NCI-H1694 (cell line): ENCODE measurements around the gene MFSD2A.
"Not testable (repeated sequence)": the region's sequence is repeated elsewhere in the genome, so short reads cannot be mapped to it uniquely, and the experiment has no call there.

Experiments used
- DNase-seq: peaks from one replicate; lab custom pipeline; 2025; lab: John Stamatoyannopoulos, UW

MFSD2A gene

GRCh38 chr1:39969048-39969447 is 14.1 kb downstream of the MFSD2A start:
- DNase-seq, result no peak

DNA sequence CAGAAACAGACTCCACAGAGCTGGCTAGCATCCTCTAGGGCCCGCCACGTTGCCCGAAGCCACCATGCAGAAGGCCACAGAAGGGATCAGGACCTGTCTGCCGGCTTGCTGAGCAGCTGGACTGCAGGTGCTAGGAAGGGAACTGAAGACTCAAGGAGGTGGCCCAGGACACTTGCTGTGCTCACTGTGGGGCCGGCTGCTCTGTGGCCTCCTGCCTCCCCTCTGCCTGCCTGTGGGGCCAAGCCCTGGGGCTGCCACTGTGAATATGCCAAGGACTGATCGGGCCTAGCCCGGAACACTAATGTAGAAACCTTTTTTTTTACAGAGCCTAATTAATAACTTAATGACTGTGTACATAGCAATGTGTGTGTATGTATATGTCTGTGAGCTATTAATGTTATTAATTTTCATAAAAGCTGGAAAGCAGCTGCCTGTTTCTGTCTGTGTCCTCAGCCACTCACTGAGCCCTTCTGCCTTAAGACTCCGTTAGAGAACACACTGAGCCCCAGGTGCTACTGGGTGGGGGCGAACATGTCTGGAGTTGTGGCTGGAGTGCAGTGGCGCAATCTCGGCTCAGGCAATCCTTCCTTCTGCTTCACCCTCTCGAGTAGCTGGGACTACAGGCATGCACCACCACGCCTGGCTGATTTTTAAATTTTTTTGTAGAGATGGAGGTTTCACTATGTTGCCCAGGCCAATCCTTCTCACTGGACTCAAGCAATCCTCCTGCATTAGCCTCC is 14.8 kb downstream of the MFSD2A start:
- DNase-seq, result no peak

- DNase-seq, result no peak
These were observed 15.3 kb downstream of the MFSD2A start for GRCh38 chr1:39970274-39970673.

DNA sequence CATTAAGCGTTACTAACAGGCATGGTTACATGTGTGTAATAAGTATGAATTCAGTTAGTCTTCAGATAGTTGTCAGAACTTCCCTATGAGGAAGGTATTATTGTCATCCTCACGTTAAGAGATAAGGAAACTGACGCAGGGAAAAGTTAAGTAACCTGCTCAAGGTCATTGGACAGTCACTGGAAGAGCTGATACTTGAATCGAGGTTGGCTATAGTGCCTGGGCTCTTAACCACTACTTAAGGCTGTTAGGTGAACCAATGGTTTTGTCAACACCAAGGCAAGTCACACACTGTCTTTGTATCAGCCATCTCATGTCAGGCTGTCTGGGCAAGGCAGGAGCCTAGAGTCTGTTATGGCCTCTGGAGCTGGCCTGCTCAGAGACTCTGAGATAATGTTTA is 16.2 kb downstream of the MFSD2A start:
- DNase-seq, result peak; percentile 74

DNA sequence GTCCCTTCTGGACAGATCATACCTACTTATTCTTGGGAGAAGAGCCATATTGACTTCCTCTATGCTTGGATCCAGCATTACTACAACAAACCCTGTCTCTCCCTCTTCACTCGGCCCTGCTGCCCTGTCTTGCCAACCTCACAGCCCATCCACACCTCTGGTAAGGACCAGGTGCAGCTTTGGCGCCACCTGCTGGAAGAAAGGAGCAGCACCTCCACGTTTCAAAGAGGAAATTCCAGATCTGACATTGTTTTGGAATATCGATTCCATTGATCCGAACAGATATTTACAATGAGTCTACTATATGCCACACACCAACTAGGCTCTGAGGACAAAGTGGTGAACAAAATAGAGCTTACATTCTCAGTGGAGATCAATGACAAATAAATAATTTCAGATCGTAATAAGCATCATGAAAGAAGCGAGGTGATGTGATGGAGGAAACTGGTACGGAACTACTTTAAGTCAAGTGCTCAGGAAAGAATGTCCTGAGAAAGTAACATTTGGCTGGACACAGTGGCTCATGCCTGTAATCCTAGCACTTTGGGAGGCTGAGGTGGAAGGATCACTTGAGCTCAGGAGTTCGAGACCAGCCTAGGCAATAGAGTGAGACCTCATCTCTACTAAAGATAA is 18.7 kb downstream of the MFSD2A start:
- DNase-seq, result peak; percentile 70

DNA sequence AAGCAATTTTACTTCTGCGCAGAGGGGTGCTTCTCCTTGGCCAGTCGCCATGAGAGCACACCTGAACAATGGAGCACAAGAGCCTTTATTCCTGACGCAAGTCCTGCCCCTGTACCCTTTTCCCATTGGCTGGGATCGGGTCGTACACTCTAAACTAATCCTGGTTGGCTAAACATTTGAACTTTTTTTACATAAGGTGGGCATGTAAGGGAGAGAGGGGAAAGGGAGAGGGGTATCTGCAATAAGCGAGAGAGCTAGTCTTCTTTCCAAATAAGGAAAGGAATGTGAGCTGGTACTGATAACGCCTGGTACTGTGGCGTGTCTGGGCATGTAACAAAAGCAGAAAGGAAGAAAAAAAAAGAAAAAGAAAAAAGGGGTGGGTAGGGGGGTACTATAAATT is 21.8 kb downstream of the MFSD2A start:
- no peak for DNase-seq

DNA sequence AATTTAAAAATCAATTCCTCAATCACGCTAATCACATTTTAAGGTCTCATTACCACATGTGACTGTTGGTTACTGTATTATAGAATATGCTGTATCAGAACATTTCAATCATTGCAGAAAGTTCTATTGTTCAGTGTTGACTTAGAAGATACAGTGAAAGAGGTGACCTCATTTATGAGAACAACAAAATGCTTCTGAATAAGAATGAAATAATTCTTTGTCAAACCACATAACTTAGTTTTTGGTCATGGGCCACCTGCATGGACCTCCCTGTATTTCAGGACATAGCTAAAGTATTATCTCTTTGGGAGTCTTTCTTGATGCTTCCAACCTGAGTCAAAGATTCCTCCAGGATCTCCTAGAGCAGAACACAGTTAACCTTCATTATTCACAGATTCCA is 22.3 kb downstream of the MFSD2A start:
- no peak for DNase-seq

DNA sequence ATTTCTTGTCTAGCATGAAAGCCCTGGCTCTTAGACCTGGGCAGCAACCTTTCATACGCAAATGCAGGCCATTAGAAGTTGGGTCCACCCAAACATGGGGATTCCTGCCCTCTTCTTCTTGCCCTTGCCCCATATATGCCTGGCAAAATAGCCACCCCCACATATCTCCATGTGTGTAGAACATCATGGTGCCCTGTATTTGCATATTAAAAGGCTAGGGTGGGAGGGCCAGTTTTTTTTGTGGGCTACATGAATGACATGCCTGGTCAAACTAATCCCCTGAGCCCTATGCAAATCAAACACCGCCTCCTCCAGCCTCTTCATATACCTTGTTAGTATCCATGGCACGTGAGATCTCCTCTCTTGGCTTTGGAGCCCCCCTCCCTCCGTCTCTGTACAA is 24.7 kb downstream of the MFSD2A start:
- DNase-seq, result no peak

DNA sequence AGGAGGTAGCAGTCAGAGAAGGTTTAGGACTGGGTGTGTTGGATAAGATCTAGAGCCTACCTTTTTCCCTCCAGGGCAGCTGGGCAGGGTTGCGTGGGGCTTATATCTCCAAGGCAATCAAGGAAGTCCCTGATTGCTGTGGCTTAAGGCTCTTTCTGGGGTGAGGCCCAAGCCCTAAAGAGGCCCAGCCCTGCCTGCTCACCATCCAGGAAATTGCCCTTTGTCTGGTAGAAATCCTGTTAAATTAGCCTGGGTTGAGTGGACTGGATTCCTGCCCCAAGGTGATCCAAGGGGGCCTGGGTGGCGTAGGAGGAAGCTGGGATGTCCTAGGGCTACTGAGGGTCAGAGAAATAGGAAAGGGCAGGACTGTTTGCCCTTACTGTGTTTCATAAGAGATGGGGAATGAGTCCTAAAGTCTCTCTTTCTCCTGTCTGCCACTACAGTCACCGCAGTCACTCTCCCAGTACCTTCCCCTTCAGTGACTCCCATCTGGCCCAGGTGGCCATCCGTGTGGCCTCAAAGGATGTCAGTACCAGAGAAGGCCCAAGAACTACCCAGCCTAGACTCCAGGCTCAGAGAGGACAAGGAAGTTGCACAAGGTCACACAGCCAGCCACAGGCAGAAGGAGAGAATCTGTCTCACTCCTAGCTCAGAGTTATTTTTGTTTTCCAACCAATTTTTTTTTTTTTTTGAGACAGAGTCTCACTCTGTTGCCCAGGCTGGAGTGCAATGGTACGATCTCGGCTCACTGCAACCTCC is 25.8 kb downstream of the MFSD2A start:
- DNase-seq, result no peak

DNA sequence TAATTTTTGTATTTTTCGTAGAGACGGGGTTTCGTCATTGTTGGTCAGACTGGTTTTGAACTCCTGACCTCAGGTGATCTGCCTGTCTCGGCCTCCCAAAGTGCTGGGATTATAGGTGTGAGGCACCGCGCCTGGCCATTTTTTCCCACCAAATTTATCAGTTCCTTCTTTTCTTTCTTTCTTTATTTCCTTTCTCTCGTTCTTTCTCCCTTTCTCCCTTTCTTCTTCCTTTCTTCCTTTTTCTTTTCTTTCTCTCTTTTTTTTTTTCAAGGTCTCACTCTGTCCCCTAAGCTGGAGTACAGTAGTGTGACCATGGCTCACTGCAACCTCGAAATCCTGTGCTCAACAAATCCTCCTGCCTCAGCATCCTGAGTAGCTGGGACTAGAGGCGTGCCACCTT is 26.4 kb downstream of the MFSD2A start:
- no peak for DNase-seq

- no peak for DNase-seq
These were observed 27.0 kb downstream of the MFSD2A start for GRCh38 chr1:39981945-39982344.

DNA sequence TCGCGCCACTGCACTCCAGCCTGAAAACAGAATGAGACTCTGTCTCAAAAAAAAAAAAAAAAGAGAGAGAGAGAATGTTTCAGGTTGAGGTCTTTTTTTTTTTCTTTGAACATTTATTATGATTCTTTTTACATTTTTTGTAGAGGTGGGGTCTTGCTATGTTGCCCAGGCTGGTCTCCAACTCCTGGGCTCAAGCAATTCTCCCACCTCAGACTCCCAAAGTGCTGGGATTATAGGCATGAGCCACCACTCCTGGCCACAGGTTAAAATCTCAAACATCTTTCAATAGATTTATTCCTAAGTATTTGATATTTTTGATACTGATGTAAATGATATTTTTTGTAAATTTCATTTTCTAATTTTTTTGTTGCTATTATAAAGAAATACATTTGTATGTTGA is 29.5 kb downstream of the MFSD2A start:
- DNase-seq, result not testable (repeated sequence)

GRCh38 chr1:39984951-39985350 is 30.0 kb downstream of the MFSD2A start:
- DNase-seq, result no peak

DNA sequence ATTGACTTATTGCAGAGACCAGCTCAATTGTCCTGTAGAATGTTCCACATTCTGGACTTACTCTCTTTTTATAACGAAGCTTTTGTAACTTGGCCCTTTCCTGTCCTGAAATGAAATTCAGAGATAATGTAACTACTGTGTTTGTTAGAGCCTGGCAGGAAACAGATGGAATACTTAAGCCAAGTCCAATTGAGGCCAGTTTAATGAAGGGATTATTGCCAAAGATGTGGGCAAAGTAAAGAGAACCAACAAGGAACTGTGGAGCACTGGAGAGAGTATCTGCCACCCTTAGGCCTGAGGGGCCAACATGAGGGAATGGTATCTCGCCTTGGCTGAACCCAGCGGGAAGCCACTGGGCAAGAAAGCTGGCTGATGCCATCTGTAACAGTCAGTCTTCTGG is 32.9 kb downstream of the MFSD2A start:
- no peak for DNase-seq

GRCh38 chr1:39988618-39989343 is 33.8 kb downstream of the MFSD2A start:
- DNase-seq, result no peak

DNA sequence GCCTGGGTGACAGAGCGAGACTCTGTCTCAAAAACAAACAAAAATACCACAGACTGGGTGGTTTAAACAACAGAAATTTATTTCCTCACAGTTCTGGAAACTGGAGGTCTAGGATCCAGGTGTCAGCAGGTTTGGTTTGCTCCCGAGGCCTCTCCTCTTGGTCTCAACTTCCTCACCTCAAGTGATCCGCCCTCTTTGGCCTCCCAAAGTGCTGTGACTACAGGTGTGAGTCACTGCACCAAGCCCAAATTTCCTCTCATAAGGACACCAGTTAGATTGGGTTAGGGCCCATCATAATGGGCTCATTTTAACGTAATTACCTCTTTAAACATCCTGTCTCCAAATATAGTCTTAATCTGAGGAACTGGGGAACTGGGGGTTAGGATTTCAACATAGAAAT is 35.5 kb downstream of the MFSD2A start:
- no peak for DNase-seq

DNA sequence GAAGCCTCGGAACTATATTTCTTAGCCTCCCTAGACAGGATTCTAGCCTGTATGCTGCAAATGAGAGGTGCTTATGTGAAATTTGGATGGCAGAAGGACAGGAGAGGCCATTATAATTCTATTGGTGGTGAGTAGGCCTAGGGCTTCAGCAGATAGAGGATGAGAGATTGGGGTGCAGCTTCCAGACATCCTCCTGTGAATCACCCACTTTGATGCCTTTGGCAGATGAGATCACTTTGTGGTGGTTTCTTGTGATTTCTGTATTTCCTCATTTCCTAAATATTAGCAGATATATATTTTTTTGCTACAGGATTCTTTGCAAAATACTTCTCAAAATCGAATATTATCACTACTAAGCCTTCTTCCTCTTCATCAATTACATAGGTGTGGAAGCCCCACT is 37.3 kb downstream of the MFSD2A start:
- no peak for DNase-seq

DNA sequence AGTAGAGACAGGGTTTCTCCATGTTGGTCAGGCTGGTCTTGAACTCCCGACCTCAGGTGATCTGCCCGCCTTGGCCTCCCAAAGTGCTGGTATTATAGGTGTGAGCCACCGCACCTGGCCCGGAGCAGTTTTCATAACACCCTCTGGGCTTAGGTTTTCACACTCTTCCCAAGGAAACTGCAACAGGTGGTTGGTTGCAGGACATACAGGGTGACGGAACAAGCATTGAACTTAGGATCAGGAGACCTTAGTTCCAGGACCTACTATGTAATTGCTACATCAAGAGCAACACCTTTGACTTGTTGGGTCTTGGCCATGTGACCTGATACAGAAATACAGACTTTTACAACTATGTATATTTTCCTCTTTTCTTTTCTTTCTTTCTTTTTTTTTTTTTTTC is 37.9 kb downstream of the MFSD2A start:
- no peak for DNase-seq

GRCh38 chr1:39995973-39996393 is 41.0 kb downstream of the MFSD2A start:
- no peak for DNase-seq

DNA sequence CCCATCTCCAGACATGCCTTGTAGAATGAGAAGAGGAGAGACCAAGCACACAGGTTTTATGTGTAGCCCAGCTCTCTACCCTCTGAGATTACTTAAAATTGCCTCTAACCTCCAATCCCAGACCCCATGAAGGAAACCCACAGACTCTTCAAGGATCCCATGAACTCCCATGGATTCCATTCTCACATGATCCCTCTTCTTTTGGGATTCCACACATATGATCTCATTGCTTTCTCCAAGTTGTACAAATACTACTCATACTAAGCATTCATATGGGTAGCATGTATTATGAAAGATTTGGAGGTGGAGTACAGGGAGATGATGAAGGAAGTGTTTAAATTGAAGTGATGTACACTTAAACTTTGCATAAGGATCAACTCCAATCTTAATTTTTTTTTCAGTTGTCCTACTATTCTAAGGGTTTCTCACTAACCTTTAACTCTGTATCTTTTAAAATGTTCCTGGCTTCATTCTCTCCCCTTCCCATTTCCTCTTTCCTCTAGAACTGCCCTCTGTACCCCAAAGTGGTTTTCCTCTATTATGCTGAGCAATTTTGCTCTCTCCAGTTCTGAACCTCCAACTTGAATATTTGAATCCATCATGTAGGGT is 41.6 kb downstream of the MFSD2A start:
- DNase-seq, result no peak

DNA sequence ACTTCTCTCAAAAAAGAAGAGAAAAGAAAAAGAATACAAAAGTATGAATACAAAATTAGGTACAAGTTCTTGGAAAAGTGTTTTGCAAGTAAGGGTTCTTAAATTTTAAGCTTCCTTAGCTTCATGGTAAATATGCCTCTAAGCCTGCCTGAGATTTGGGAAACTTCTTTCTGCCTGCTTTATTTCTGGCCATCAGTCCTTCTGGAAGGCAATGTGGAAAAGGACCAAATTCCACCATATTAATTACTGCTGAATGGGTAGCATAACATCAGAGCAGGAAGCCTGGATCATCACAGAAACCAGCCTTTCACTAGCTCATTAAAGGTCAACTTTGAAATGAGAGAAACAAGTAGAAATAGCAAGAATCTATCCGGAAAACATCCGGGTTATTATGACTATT is 46.5 kb downstream of the MFSD2A start:
- no peak for DNase-seq
